Measurements from ENCODE around the gene TUBB. TPM values are rescaled to one million over a fixed set of nuclear protein-coding genes. Genes with fewer than 3 reads are reported as not detected.

The TUBB gene
- total and polyA plus RNA-seq, 2 of the 4 experiments (the other 2 are of a cell fraction) = 1,401 to 2,004 TPM

DNA sequence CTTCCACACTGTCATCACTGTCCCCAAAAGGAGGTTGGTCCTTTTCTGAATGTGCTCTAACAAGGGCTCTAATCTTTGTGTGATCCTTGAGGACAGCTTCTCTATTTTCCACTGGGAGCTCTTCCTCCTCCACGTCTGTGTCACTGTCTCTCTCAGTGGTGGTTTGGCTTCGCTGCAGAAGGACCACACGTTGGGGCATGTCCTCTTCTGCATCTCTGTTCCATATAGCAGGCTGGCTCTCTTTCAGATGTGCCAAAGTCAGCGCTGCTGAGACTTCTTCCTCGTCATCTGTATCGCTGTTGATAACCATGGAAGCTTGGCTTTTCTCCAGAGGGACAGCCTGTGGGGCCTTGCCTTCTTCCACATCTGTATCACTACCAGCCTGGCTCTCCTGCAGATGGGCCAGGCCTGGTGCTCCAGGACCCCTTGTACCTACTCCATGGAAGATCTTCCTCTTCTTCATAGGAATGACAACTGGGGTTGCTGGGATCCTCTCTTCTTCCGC is 7.7 kb upstream of the TUBB start:
- Histone ChIP-seq H3K4me1 (ENCODE audit: control insufficient read depth, insufficient read depth, low read length) (peaks cover 4% of the 10 kb centered on the region; the same call in 1 of the 2 replicates), H3K27ac (ENCODE audit: insufficient read depth, low read length) (no peak overlapping the region), H3K36me3 (ENCODE audit: control insufficient read depth, insufficient read depth, low read length) (peaks cover 26% of the 10 kb centered on the region), H2AK5ac (ENCODE audit: low read depth, low read length) (no peak overlapping the region), H2AK9ac (replicated peaks; ENCODE audit: low read depth, low read length, poor library complexity) (no peak overlapping the region), H2BK5ac (ENCODE audit: low read depth, low read length, poor library complexity, severe bottlenecking) (no peak overlapping the region), H4K20me1 (ENCODE audit: insufficient read depth, low read length) (no peaks in the 10 kb centered on the region), H3K4ac (ENCODE audit: low read depth, low read length) (no peak overlapping the region), H3K23ac (ENCODE audit: low read depth, low read length) (no peak overlapping the region), H4K91ac (ENCODE audit: insufficient read depth, low read depth, low read length) (no peak overlapping the region), H3K9ac (ENCODE audit: low read depth, low read length) (no peak overlapping the region), H3K79me1 (ENCODE audit: low read depth in 1 of 2, low read length in 2 of 2) (peaks cover 11 to 25% of the 10 kb centered on the region in 2 experiments), H2BK15ac (ENCODE audit: low read depth, low read length) (no peak overlapping the region), H3K14ac (replicated peaks; ENCODE audit: low read depth, low read length) (no peak overlapping the region), H3K9me1 (ENCODE audit: insufficient read depth, low read length) (peaks cover 5% of the 10 kb centered on the region), H3K27me3 (ENCODE audit: control insufficient read depth, insufficient read depth, low read length) (no peaks in the 10 kb centered on the region), H4K8ac (ENCODE audit: low read depth in 2 of 2, low read length in 2 of 2) (no peak overlapping the region), H2BK120ac (ENCODE audit: low read depth, low read length) (no peak overlapping the region), H3K18ac (ENCODE audit: low read depth, low read length) (no peak overlapping the region), H2BK20ac (ENCODE audit: low read depth, low read length) (no peak overlapping the region), H3K56ac (ENCODE audit: extremely low read depth, insufficient read depth, low read length) (no peak overlapping the region), H4K5ac (ENCODE audit: low read depth, low read length) (no peak overlapping the region), H2AFZ (replicated peaks; ENCODE audit: low read length, poor library complexity) (no peak overlapping the region), H3K4me3 (ENCODE audit: insufficient read depth, low read depth, low read length) (no peak overlapping the region), H3K9me3 (ENCODE audit: control insufficient read depth, insufficient read depth, low read length) (no peaks in the 10 kb centered on the region), H3K4me2 (ENCODE audit: low read depth, low read length) (no peak overlapping the region)
- intact Hi-C loops (cut with micrococcal nuclease) (no loop called here), in situ Hi-C loops (cut with MboI; ENCODE audit: low sequenced_read_pairs) (no loop called here), dilution Hi-C loops (cut with HindIII; ENCODE audit: low sequenced_read_pairs, unreplicated experiment) (no loop called here)
- no TSS peak for BruUV-seq (replicated peaks)
- ATAC-seq (ENCODE audit: low read depth) = no peak
- no peak for DNase-seq
- ChIA-PET POLR2A (ENCODE audit: unreplicated experiment) (no interaction called here), CTCF (no interaction called here)
- TF ChIP-seq RFX5 (IDR thresholded peaks at IDR 0.05; ENCODE audit: low read depth, low read length) (no peak), SMC3 (IDR thresholded peaks at IDR 0.05; ENCODE audit: low read depth, low read length) (no peak), MXI1 (IDR thresholded peaks at IDR 0.05; ENCODE audit: borderline replicate concordance, low read depth, low read length) (no peak), CEBPB (IDR thresholded peaks at IDR 0.05; ENCODE audit: low read depth, low read length) (no peak), MAFK (IDR thresholded peaks at IDR 0.05; ENCODE audit: low read depth, low read length) (no peak), RAD21 (IDR thresholded peaks at IDR 0.05; ENCODE audit: low read length) (no peak), MAZ (IDR thresholded peaks at IDR 0.05; ENCODE audit: borderline replicate concordance, low read depth, low read length) (no peak), BHLHE40 (IDR thresholded peaks at IDR 0.05; ENCODE audit: low read depth, low read length) (no peak), CHD1 (IDR thresholded peaks at IDR 0.05; ENCODE audit: low read depth, low read length) (no peak)
- TF ChIP-seq, protein P1, sequence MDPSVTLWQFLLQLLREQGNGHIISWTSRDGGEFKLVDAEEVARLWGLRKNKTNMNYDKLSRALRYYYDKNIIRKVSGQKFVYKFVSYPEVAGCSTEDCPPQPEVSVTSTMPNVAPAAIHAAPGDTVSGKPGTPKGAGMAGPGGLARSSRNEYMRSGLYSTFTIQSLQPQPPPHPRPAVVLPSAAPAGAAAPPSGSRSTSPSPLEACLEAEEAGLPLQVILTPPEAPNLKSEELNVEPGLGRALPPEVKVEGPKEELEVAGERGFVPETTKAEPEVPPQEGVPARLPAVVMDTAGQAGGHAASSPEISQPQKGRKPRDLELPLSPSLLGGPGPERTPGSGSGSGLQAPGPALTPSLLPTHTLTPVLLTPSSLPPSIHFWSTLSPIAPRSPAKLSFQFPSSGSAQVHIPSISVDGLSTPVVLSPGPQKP (IDR thresholded peaks at IDR 0.05; ENCODE audit: borderline replicate concordance, low read depth, low read length) = no peak
- TF ChIP-seq, protein P2, sequence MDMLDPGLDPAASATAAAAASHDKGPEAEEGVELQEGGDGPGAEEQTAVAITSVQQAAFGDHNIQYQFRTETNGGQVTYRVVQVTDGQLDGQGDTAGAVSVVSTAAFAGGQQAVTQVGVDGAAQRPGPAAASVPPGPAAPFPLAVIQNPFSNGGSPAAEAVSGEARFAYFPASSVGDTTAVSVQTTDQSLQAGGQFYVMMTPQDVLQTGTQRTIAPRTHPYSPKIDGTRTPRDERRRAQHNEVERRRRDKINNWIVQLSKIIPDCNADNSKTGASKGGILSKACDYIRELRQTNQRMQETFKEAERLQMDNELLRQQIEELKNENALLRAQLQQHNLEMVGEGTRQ (IDR thresholded peaks at IDR 0.05; ENCODE audit: low read depth, low read length) = no peak
- TF ChIP-seq, protein P3, sequence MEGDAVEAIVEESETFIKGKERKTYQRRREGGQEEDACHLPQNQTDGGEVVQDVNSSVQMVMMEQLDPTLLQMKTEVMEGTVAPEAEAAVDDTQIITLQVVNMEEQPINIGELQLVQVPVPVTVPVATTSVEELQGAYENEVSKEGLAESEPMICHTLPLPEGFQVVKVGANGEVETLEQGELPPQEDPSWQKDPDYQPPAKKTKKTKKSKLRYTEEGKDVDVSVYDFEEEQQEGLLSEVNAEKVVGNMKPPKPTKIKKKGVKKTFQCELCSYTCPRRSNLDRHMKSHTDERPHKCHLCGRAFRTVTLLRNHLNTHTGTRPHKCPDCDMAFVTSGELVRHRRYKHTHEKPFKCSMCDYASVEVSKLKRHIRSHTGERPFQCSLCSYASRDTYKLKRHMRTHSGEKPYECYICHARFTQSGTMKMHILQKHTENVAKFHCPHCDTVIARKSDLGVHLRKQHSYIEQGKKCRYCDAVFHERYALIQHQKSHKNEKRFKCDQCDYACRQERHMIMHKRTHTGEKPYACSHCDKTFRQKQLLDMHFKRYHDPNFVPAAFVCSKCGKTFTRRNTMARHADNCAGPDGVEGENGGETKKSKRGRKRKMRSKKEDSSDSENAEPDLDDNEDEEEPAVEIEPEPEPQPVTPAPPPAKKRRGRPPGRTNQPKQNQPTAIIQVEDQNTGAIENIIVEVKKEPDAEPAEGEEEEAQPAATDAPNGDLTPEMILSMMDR (conservative IDR thresholded peaks at IDR 0.05; ENCODE audit: low read depth, low read length) = no peak
- 94% methylated on average over 6 of the region's 7 CpGs; no CpG with 5 or more reads in 1 of the 2 experiments for whole genome bisulfite sequencing, 2 experiments (ENCODE audit: extremely low coverage in 2 of 2, insufficient read length in 1 of 2)
